ENCODE data around the gene MRPL16. TPM values are rescaled to one million over a fixed set of nuclear protein-coding genes. Genes with fewer than 3 reads are reported as not detected.
A peak's percentile ranks its signal among the peaks of the same experiment; 100 is the strongest.
"Not testable (repeated sequence)": the region's sequence is repeated elsewhere in the genome, so short reads cannot be mapped to it uniquely, and the experiment has no call there.

The MRPL16 gene
- total RNA-seq, 1 experiment from 2014 or later, result 100 TPM

- no peak for DNase-seq (ENCODE audit: low spot score)
Observed at GRCh38 chr11:59812220-59812619, 1.6 kb upstream of the MRPL16 start.

- DNase-seq (ENCODE audit: low spot score), result no peak
Observed at GRCh38 chr11:59810911-59811259, 307 bp upstream of the MRPL16 start.

GRCh38 chr11:59807047-59807610 lies 3.4 kb downstream of the MRPL16 start:
- no peak for DNase-seq (ENCODE audit: low spot score)

- DNase-seq (ENCODE audit: low spot score), result no peak
Observed at GRCh38 chr11:59804061-59804460, 6.5 kb downstream of the MRPL16 start.

- DNase-seq (ENCODE audit: low spot score), result peak; percentile 87
Observed at GRCh38 chr11:59802639-59803176, 7.9 kb downstream of the MRPL16 start.

- no peak for DNase-seq (ENCODE audit: low spot score)
Observed at GRCh38 chr11:59801981-59802638, 8.5 kb downstream of the MRPL16 start.

- DNase-seq (ENCODE audit: low spot score), result peak; percentile 58
Observed at GRCh38 chr11:59801160-59801706, 9.3 kb downstream of the MRPL16 start.

- peak; percentile 48 for DNase-seq (ENCODE audit: low spot score)
Observed at GRCh38 chr11:59800390-59801025, 10.1 kb downstream of the MRPL16 start.

- no peak for DNase-seq (ENCODE audit: low spot score)
Observed at GRCh38 chr11:59794417-59794816, 16.2 kb downstream of the MRPL16 start.

GRCh38 chr11:59792507-59792906 lies 18.1 kb downstream of the MRPL16 start:
- no peak for DNase-seq (ENCODE audit: low spot score)

GRCh38 chr11:59791639-59792038 lies 18.9 kb downstream of the MRPL16 start:
- no peak for DNase-seq (ENCODE audit: low spot score)

GRCh38 chr11:59787816-59788215 lies 22.8 kb downstream of the MRPL16 start:
- no peak for DNase-seq (ENCODE audit: low spot score)

- no peak for DNase-seq (ENCODE audit: low spot score)
Observed at GRCh38 chr11:59787255-59787588, 23.4 kb downstream of the MRPL16 start.

GRCh38 chr11:59785818-59786217 lies 24.8 kb downstream of the MRPL16 start:
- no peak for DNase-seq (ENCODE audit: low spot score)

GRCh38 chr11:59784441-59784840 lies 26.1 kb downstream of the MRPL16 start:
- not testable (repeated sequence) for DNase-seq (ENCODE audit: low spot score)

GRCh38 chr11:59783632-59784090 lies 26.9 kb downstream of the MRPL16 start:
- DNase-seq (ENCODE audit: low spot score), result no peak

GRCh38 chr11:59782080-59782479 lies 28.5 kb downstream of the MRPL16 start:
- DNase-seq (ENCODE audit: low spot score), result no peak

- DNase-seq (ENCODE audit: low spot score), result no peak
Observed at GRCh38 chr11:59779487-59779886, 31.1 kb downstream of the MRPL16 start.

GRCh38 chr11:59778122-59778521 lies 32.5 kb downstream of the MRPL16 start:
- peak; percentile 92 for DNase-seq (ENCODE audit: low spot score)

GRCh38 chr11:59777104-59777503 lies 33.5 kb downstream of the MRPL16 start:
- DNase-seq (ENCODE audit: low spot score), result no peak

GRCh38 chr11:59776210-59777066 lies 34.1 kb downstream of the MRPL16 start:
- DNase-seq (ENCODE audit: low spot score), result peak; percentile 96

GRCh38 chr11:59773083-59773440 lies 37.5 kb downstream of the MRPL16 start:
- no peak for DNase-seq (ENCODE audit: low spot score)

Measured in HT-29 (cell line).